Measurements from ENCODE around the gene ZFP92. TPM values are rescaled to one million over a fixed set of nuclear protein-coding genes. Genes with fewer than 3 reads are reported as not detected.
"Not testable (repeated sequence)": the region's sequence is repeated elsewhere in the genome, so short reads cannot be mapped to it uniquely, and the experiment has no call there.

The ZFP92 gene
- total RNA-seq, 1 experiment from 2014 or later, result not detected

- DNase-seq (ENCODE audit: low read depth), result no peak
These were observed 25.2 kb upstream of the ZFP92 start for GRCh38 chrX:153386097-153386496.

GRCh38 chrX:153387345-153387744, 23.9 kb upstream of the ZFP92 start:
- DNase-seq (ENCODE audit: low read depth), result no peak

- DNase-seq (ENCODE audit: low read depth), result no peak
These were observed 23.1 kb upstream of the ZFP92 start for GRCh38 chrX:153387987-153388721.

- DNase-seq (ENCODE audit: low read depth), result no peak
These were observed 22.4 kb upstream of the ZFP92 start for GRCh38 chrX:153388722-153389459.

- not testable (repeated sequence) for DNase-seq (ENCODE audit: low read depth)
These were observed 21.9 kb upstream of the ZFP92 start for GRCh38 chrX:153389460-153389768.

GRCh38 chrX:153392642-153393321, 18.5 kb upstream of the ZFP92 start:
- no peak for DNase-seq (ENCODE audit: low read depth)

GRCh38 chrX:153394612-153395011, 16.7 kb upstream of the ZFP92 start:
- no peak for DNase-seq (ENCODE audit: low read depth)

GRCh38 chrX:153395613-153396319, 15.5 kb upstream of the ZFP92 start:
- DNase-seq (ENCODE audit: low read depth), result no peak

GRCh38 chrX:153396320-153397195, 14.7 kb upstream of the ZFP92 start:
- no peak for DNase-seq (ENCODE audit: low read depth)

GRCh38 chrX:153397256-153397960, 13.9 kb upstream of the ZFP92 start:
- DNase-seq (ENCODE audit: low read depth), result no peak

- no peak for DNase-seq (ENCODE audit: low read depth)
These were observed 12.9 kb upstream of the ZFP92 start for GRCh38 chrX:153398275-153398960.

GRCh38 chrX:153400146-153401132, 10.8 kb upstream of the ZFP92 start:
- DNase-seq (ENCODE audit: low read depth), result no peak

GRCh38 chrX:153401133-153401764, 10.0 kb upstream of the ZFP92 start, which contains the start of gene PNMA6E:
Gene PNMA6E, minus strand, starts transcription at chrX:153401350. Its CDS starts 2,501 bp downstream, at chrX:153398849.
- DNase-seq (ENCODE audit: low read depth), result no peak

- not testable (repeated sequence) for DNase-seq (ENCODE audit: low read depth)
These were observed 6.9 kb upstream of the ZFP92 start for GRCh38 chrX:153404333-153404732.

GRCh38 chrX:153405426-153405825, 5.8 kb upstream of the ZFP92 start:
- no peak for DNase-seq (ENCODE audit: low read depth)

GRCh38 chrX:153406011-153406410, 5.3 kb upstream of the ZFP92 start:
- no peak for DNase-seq (ENCODE audit: low read depth)

GRCh38 chrX:153406903-153407302, 4.4 kb upstream of the ZFP92 start:
- no peak for DNase-seq (ENCODE audit: low read depth)

GRCh38 chrX:153407736-153408135, 3.5 kb upstream of the ZFP92 start:
- DNase-seq (ENCODE audit: low read depth), result no peak

Data from RPMI7951 (cell line).